DOHH2 (cell line): ENCODE measurements around the gene CYRIA.

ENCODE experiments used
- H3F3A ChIP-seq: fragments of 200-600 bp; sonication (generic), shearing (Covaris generic); 2 replicates; pipeline ENCODE4 v1.6.0; 2016; ENCODE audit warnings: antibody characterized with exemption, mild to moderate bottlenecking; ENCODE audit not compliant: control insufficient read depth, insufficient read depth
- H3K27ac ChIP-seq: fragments of 200-600 bp; sonication (generic); 2 replicates; pipeline ENCODE4 v1.5.1; 2014; ENCODE audit warnings: low read depth, mild to moderate bottlenecking, low read length, moderate library complexity
- H3K27me3 ChIP-seq: fragments of 200-600 bp; sonication (generic); 2 replicates; pipeline ENCODE4 v1.6.1; 2014; ENCODE audit warnings: mild to moderate bottlenecking, low read length, mixed read lengths; ENCODE audit not compliant: control insufficient read depth
- H3K36me3 ChIP-seq: fragments of 200-600 bp; sonication (generic); 2 replicates; pipeline ENCODE4 v1.6.1; 2014; ENCODE audit warnings: mild to moderate bottlenecking, low read length, moderate library complexity, mixed read lengths; ENCODE audit not compliant: control insufficient read depth
- H3K4me1 ChIP-seq: fragments of 200-600 bp; sonication (generic); 2 replicates; pipeline ENCODE4 v1.6.1; 2014; ENCODE audit warnings: mild to moderate bottlenecking, low read length, mixed read lengths; ENCODE audit not compliant: control insufficient read depth
- H3K4me2 ChIP-seq: fragments of 200-600 bp; sonication (generic); 2 replicates; pipeline ENCODE4 v1.6.0; 2014; ENCODE audit warnings: mild to moderate bottlenecking, low read length, moderate library complexity
- H3K4me3 ChIP-seq: fragments of 200-600 bp; sonication (generic); 2 replicates; pipeline ENCODE4 v1.5.1; 2014; ENCODE audit warnings: mild to moderate bottlenecking, low read length, mixed read lengths
- H3K79me2 ChIP-seq: fragments of 200-600 bp; sonication (generic); 2 replicates; pipeline ENCODE4 v1.6.1; 2014; ENCODE audit warnings: mild to moderate bottlenecking, low read length, mixed read lengths; ENCODE audit not compliant: control insufficient read depth
- H3K9me2 ChIP-seq: fragments of 200-600 bp; sonication (generic); replicated peaks from 2 replicates; pipeline ENCODE4 v1.6.1; 2014; ENCODE audit warnings: mild to moderate bottlenecking, low read length, mixed read lengths; ENCODE audit not compliant: control insufficient read depth
- H3K9me3 ChIP-seq: fragments of 200-600 bp; sonication (generic); 2 replicates; pipeline ENCODE4 v1.6.1; 2014; ENCODE audit warnings: antibody characterized with exemption, low read length, mixed read lengths; ENCODE audit not compliant: control insufficient read depth, insufficient read depth
- H4K20me1 ChIP-seq: fragments of 200-600 bp; sonication (generic); 2 replicates; pipeline ENCODE4 v1.6.0; 2014; ENCODE audit warnings: low read depth, mild to moderate bottlenecking, antibody characterized with exemption, low read length, moderate library complexity; ENCODE audit not compliant: control insufficient read depth, insufficient read depth
- CTCF ChIP-seq: fragments of 200-600 bp; sonication (generic); IDR thresholded peaks from one replicate; pipeline ENCODE4 v1.5.1; 2014; ENCODE audit warnings: antibody characterized with exemption, mild to moderate bottlenecking, low read depth, low read length; ENCODE audit not compliant: poor library complexity, severe bottlenecking
- EZH2phosphoT487 ChIP-seq: fragments of 200-600 bp; sonication (generic); IDR thresholded peaks from 2 replicates; pipeline ENCODE4 v1.6.1; 2017; ENCODE audit warnings: borderline replicate concordance, mild to moderate bottlenecking, antibody characterized with exemption, low read length, moderate library complexity, mixed read lengths

CYRIA gene

GRCh38 chr2:16620590-16620989 lies 45.0 kb downstream of the CYRIA start:
- no peaks in the 10 kb centered on the region for H3K27me3 ChIP-seq
- no peaks in the 10 kb centered on the region for H3K9me2 ChIP-seq
- no peak overlapping the region for H3K4me3 ChIP-seq
- no peaks in the 10 kb centered on the region for H4K20me1 ChIP-seq
- H3K79me2 ChIP-seq, result peaks cover 9% of the 10 kb centered on the region
- no peak for TF ChIP-seq EZH2phosphoT487
- no peak for TF ChIP-seq CTCF
- peaks cover 64% of the 10 kb centered on the region for H3K4me1 ChIP-seq
- H3K9me3 ChIP-seq, result no peaks in the 10 kb centered on the region
- H3F3A ChIP-seq, result peaks cover 17% of the 10 kb centered on the region
- peaks cover 57% of the 10 kb centered on the region for H3K36me3 ChIP-seq
- H3K4me2 ChIP-seq, result no peak overlapping the region
- H3K27ac ChIP-seq, result no peak overlapping the region

GRCh38 chr2:16619576-16620245 lies 45.9 kb downstream of the CYRIA start:
- TF ChIP-seq CTCF, result no peak
- H3K36me3 ChIP-seq, result peaks cover 57% of the 10 kb centered on the region
- H3K9me2 ChIP-seq, result no peaks in the 10 kb centered on the region
- H3K4me1 ChIP-seq, result peaks cover 56% of the 10 kb centered on the region
- peaks cover 14% of the 10 kb centered on the region for H3F3A ChIP-seq
- H3K4me2 ChIP-seq, result no peak overlapping the region
- no peak overlapping the region for H3K4me3 ChIP-seq
- H4K20me1 ChIP-seq, result no peaks in the 10 kb centered on the region
- no peaks in the 10 kb centered on the region for H3K9me3 ChIP-seq
- no peaks in the 10 kb centered on the region for H3K27me3 ChIP-seq
- peaks cover 9% of the 10 kb centered on the region for H3K79me2 ChIP-seq
- no peak overlapping the region for H3K27ac ChIP-seq

GRCh38 chr2:16617282-16618266 lies 48.1 kb downstream of the CYRIA start:
- peaks cover 40% of the 10 kb centered on the region for H3K4me1 ChIP-seq
- peaks cover 46% of the 10 kb centered on the region for H3K36me3 ChIP-seq
- no peaks in the 10 kb centered on the region for H3K27me3 ChIP-seq
- no peaks in the 10 kb centered on the region for H4K20me1 ChIP-seq
- H3K4me3 ChIP-seq, result no peak overlapping the region
- H3K9me3 ChIP-seq, result no peaks in the 10 kb centered on the region
- no peaks in the 10 kb centered on the region for H3K9me2 ChIP-seq
- TF ChIP-seq CTCF (peak; percentile 61), EZH2phosphoT487 (no peak)
- peak overlapping the region; percentile 10; the same call in 1 of the 2 replicates for H3K4me2 ChIP-seq
- H3K27ac ChIP-seq, result no peak overlapping the region
- peaks cover 5% of the 10 kb centered on the region for H3F3A ChIP-seq
- H3K79me2 ChIP-seq, result no peaks in the 10 kb centered on the region
